ENCODE measurements around the gene TVP23A.

TVP23A gene

DNA sequence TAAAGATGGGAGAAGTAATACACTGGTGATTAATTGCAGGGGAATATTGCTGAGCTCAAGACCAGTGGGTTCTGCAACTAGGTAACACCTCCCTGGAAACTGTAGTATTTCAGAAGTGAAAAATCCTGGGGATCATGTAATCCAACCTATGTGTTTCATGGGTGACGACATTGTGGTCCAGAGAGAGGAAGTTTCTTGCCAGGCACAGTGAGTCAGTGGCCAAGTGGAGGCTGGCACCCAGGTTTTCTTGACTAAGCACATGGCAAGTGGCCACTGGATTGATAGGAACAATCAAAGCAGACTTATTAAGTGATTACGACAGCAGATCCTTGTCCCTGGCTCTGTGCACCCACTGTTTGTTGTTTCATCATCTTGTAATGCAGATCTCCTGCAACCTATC, 43.8 kb upstream of the TVP23A start:
- Histone ChIP-seq H3K4me1 (ENCODE audit: insufficient read depth, poor library complexity, severe bottlenecking) (peaks cover 16% of the 10 kb centered on the region), H3K27ac (ENCODE audit: poor library complexity, severe bottlenecking) (peak overlapping the region; percentile 19), H3K4me3 (ENCODE audit: severe bottlenecking) (no peak overlapping the region), H3K36me3 (ENCODE audit: low read depth) (no peaks in the 10 kb centered on the region), H3K9me3 (ENCODE audit: severe bottlenecking) (no peaks in the 10 kb centered on the region), H3K27me3 (ENCODE audit: insufficient read depth, poor library complexity, severe bottlenecking) (no peaks in the 10 kb centered on the region)
- DNase-seq (ENCODE audit: low spot score) (peak; percentile 81), ATAC-seq (ENCODE audit: low read depth) (peak; percentile 95)
- TF ChIP-seq, protein P1, sequence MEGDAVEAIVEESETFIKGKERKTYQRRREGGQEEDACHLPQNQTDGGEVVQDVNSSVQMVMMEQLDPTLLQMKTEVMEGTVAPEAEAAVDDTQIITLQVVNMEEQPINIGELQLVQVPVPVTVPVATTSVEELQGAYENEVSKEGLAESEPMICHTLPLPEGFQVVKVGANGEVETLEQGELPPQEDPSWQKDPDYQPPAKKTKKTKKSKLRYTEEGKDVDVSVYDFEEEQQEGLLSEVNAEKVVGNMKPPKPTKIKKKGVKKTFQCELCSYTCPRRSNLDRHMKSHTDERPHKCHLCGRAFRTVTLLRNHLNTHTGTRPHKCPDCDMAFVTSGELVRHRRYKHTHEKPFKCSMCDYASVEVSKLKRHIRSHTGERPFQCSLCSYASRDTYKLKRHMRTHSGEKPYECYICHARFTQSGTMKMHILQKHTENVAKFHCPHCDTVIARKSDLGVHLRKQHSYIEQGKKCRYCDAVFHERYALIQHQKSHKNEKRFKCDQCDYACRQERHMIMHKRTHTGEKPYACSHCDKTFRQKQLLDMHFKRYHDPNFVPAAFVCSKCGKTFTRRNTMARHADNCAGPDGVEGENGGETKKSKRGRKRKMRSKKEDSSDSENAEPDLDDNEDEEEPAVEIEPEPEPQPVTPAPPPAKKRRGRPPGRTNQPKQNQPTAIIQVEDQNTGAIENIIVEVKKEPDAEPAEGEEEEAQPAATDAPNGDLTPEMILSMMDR (IDR thresholded peaks at IDR 0.05; ENCODE audit: poor library complexity, severe bottlenecking) = no peak

DNA sequence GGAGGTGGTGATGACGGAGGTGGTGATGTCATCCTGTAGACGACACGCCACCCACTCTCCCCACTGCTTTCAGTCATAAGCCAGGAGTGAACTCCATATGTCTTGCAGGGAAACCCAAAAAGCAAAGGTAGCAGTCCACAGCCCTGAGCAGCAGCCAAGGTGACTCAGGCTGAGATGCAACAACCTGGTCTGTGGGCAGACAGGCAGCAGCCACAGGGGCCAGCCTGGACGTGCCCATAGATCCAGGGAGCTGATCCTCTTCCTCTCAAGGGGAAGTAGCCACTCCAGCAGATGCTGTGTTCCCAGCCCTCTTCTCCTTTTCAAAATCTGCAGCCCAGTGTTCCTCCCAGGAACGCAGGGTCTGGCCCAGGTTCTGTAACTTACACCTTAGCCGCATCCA, 41.1 kb upstream of the TVP23A start:
- no peaks in the 10 kb centered on the region for H3K36me3 ChIP-seq (ENCODE audit: low read depth)
- H3K27ac ChIP-seq (ENCODE audit: poor library complexity, severe bottlenecking) = no peak overlapping the region
- ATAC-seq (ENCODE audit: low read depth) = peak; percentile 78
- peaks cover 16% of the 10 kb centered on the region for H3K4me1 ChIP-seq (ENCODE audit: insufficient read depth, poor library complexity, severe bottlenecking)
- H3K4me3 ChIP-seq (ENCODE audit: severe bottlenecking) = no peak overlapping the region
- TF ChIP-seq, protein P1 (IDR thresholded peaks at IDR 0.05; ENCODE audit: poor library complexity, severe bottlenecking) = no peak
- DNase-seq (ENCODE audit: low spot score) = no peak
- no peaks in the 10 kb centered on the region for H3K27me3 ChIP-seq (ENCODE audit: insufficient read depth, poor library complexity, severe bottlenecking)
- no peaks in the 10 kb centered on the region for H3K9me3 ChIP-seq (ENCODE audit: severe bottlenecking)

DNA sequence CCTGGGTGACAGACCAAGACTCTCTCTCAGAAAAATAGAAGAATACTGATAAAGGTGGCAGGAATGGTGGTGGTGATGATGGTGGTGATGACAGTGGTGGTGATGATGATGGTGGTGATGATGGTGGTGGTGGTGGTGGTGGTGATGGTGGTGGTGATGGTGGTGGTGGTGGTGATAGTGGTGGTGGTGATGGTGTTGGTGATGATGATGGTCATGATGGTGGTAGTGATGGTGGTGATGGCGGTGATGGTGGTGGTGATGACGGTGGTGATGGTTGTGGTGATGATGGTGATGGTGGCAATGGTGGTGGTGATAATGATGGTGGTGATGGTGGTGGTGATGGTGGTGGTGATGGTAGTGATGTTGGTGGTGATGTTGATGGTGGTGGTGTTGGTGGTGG, 40.4 kb upstream of the TVP23A start:
- H3K27ac ChIP-seq (ENCODE audit: poor library complexity, severe bottlenecking) = no peak overlapping the region
- ATAC-seq (ENCODE audit: low read depth) = no peak
- H3K4me3 ChIP-seq (ENCODE audit: severe bottlenecking) = no peak overlapping the region
- H3K27me3 ChIP-seq (ENCODE audit: insufficient read depth, poor library complexity, severe bottlenecking) = no peaks in the 10 kb centered on the region
- no peak for DNase-seq (ENCODE audit: low spot score)
- H3K9me3 ChIP-seq (ENCODE audit: severe bottlenecking) = no peaks in the 10 kb centered on the region
- TF ChIP-seq, protein P1 (IDR thresholded peaks at IDR 0.05; ENCODE audit: poor library complexity, severe bottlenecking) = no peak
- no peaks in the 10 kb centered on the region for H3K36me3 ChIP-seq (ENCODE audit: low read depth)
- H3K4me1 ChIP-seq (ENCODE audit: insufficient read depth, poor library complexity, severe bottlenecking) = peaks cover 16% of the 10 kb centered on the region

DNA sequence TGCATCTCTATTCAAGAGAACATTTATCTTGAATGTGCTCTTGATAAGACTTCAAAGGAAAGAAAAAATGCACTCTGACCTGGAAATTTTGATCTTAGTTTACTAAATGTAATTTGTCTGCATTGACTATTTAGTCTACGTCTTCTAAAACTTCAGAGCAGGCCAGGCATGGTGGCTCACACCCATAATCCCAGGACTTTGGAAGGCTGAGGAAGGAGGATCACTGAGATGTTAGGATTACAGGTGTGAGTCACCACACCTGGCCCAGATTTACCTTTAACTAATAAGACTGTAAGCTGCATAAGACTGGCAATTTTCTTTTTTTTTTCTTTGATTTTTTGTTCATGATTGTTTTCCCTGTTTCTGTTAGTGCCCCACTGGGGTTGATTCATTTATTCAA, 39.6 kb upstream of the TVP23A start:
- H3K9me3 ChIP-seq (ENCODE audit: severe bottlenecking) = no peaks in the 10 kb centered on the region
- no peak overlapping the region for H3K4me3 ChIP-seq (ENCODE audit: severe bottlenecking)
- TF ChIP-seq, protein P1 (IDR thresholded peaks at IDR 0.05; ENCODE audit: poor library complexity, severe bottlenecking) = no peak
- ATAC-seq (ENCODE audit: low read depth) (no peak), DNase-seq (ENCODE audit: low spot score) (no peak)
- no peaks in the 10 kb centered on the region for H3K27me3 ChIP-seq (ENCODE audit: insufficient read depth, poor library complexity, severe bottlenecking)
- H3K36me3 ChIP-seq (ENCODE audit: low read depth) = no peaks in the 10 kb centered on the region
- H3K27ac ChIP-seq (ENCODE audit: poor library complexity, severe bottlenecking) = no peak overlapping the region
- H3K4me1 ChIP-seq (ENCODE audit: insufficient read depth, poor library complexity, severe bottlenecking) = peaks cover 16% of the 10 kb centered on the region

DNA sequence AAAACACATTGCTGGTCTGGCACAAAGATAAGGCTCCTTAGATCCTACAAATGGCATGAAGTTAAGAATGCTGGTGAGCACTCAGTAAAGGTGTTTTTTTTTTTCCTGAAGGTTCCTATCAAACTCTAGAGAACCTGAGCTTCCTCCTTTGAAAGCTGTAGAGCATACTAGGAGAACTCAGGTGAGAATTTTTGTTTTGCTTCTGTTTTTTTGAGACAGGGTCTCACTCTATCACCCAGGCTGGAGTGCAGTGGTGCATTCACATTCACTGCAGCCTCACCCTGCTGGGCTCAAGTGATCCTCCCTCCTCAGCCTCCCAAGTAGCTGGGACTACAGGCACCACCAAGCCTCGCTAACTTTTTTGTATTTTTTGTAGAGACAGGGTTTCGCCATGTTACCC, 37.4 kb upstream of the TVP23A start:
- ATAC-seq (ENCODE audit: low read depth) (no peak), DNase-seq (ENCODE audit: low spot score) (no peak)
- no peaks in the 10 kb centered on the region for H3K9me3 ChIP-seq (ENCODE audit: severe bottlenecking)
- TF ChIP-seq, protein P1 (IDR thresholded peaks at IDR 0.05; ENCODE audit: poor library complexity, severe bottlenecking) = no peak
- H3K4me1 ChIP-seq (ENCODE audit: insufficient read depth, poor library complexity, severe bottlenecking) = peaks cover 5% of the 10 kb centered on the region
- H3K36me3 ChIP-seq (ENCODE audit: low read depth) = no peaks in the 10 kb centered on the region
- no peak overlapping the region for H3K27ac ChIP-seq (ENCODE audit: poor library complexity, severe bottlenecking)
- no peak overlapping the region for H3K4me3 ChIP-seq (ENCODE audit: severe bottlenecking)
- H3K27me3 ChIP-seq (ENCODE audit: insufficient read depth, poor library complexity, severe bottlenecking) = no peaks in the 10 kb centered on the region
